IPS-18a (cell line): ENCODE results near the gene ZNF57.
"Not testable (repeated sequence)": the region's sequence is repeated elsewhere in the genome, so short reads cannot be mapped to it uniquely, and the experiment has no call there.

ENCODE experiments used
- H3K27ac ChIP-seq: one replicate; pipeline ENCODE4 v1.5.1; 2013; ENCODE audit warnings: low read length
- H3K27me3 ChIP-seq: one replicate; pipeline ENCODE4 v1.6.1; 2013; ENCODE audit warnings: mild to moderate bottlenecking, low read length; ENCODE audit not compliant: control insufficient read depth, insufficient read depth
- H3K36me3 ChIP-seq: one replicate; pipeline ENCODE4 v1.6.1; 2013; ENCODE audit warnings: low read depth, low read length; ENCODE audit not compliant: control insufficient read depth
- H3K4me1 ChIP-seq: one replicate; pipeline ENCODE4 v1.6.1; 2013; ENCODE audit warnings: low read depth, low read length; ENCODE audit not compliant: control insufficient read depth
- H3K4me3 ChIP-seq: one replicate; pipeline ENCODE4 v1.5.1; 2013; ENCODE audit warnings: low read length
- H3K9ac ChIP-seq: one replicate; pipeline ENCODE4 v1.6.1; 2013; ENCODE audit warnings: mild to moderate bottlenecking, low read length, moderate library complexity
- H3K9me3 ChIP-seq: one replicate; pipeline ENCODE4 v1.6.1; 2013; ENCODE audit warnings: low read depth, low read length; ENCODE audit not compliant: control insufficient read depth

Gene ZNF57

DNA sequence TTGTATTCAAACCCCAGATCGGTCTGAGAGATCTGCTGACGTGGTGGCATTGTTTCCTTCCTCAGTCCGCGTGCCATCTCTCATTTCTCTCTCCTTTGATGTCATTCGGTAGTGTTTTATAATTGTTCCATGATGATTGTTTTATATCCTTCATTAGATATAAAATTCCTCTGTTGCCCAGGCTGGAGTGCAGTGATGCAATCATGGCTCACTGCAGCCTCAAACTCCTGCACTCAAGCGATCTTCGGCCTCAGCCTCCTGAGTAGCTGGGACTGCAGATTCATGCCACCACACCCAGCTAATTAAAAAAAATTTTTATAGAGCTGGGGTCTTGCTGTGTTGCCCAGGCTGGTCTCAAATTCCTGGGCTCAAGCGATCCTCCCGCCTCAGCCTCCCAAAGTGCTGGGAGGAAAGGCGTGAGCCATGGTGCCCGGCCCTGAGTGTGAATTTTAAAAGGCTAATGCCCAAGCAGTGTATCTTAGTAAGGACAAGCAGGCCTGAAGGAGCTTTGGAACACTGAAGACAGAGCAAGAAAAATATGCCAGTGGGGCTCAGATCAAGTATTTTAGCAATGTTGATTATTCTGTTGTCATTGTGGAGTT, 5.3 kb downstream of the ZNF57 start:
- Histone ChIP-seq H3K36me3 (no peaks in the 10 kb centered on the region), H3K27ac (no peak overlapping the region), H3K4me3 (no peak overlapping the region), H3K9me3 (no peaks in the 10 kb centered on the region), H3K27me3 (no peaks in the 10 kb centered on the region), H3K4me1 (no peaks in the 10 kb centered on the region), H3K9ac (no peak overlapping the region)

DNA sequence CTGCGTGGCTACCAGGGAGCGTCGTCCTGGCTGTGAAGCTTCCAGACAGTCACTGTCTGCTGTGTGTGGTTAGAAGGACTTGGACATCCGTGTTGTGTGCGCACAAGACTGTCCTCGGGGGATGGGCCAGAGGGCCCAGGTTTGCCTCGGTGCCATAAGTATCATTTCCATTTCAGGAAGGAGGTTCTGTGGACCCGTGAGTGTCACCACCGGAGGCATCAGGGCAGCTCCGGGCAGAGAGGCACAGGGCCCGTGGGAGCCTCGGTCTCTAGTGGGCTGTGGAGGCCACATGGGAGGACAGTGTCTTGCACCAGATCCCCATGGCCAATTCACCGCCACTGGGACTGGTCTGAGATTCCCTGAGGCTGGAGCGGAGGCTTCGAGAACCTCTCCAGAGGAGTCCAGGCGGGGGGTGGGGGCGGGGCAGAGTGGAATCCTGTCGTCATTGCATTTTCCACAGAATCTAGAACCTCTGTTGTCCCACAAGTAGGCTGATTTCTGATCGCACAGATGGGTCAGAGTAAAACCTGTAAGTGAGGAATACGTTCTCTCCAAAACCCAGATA, 6.0 kb downstream of the ZNF57 start:
- Histone ChIP-seq H3K9ac (no peak overlapping the region), H3K27me3 (no peaks in the 10 kb centered on the region), H3K36me3 (no peaks in the 10 kb centered on the region), H3K27ac (no peak overlapping the region), H3K4me1 (no peaks in the 10 kb centered on the region), H3K9me3 (no peaks in the 10 kb centered on the region), H3K4me3 (no peak overlapping the region)

DNA sequence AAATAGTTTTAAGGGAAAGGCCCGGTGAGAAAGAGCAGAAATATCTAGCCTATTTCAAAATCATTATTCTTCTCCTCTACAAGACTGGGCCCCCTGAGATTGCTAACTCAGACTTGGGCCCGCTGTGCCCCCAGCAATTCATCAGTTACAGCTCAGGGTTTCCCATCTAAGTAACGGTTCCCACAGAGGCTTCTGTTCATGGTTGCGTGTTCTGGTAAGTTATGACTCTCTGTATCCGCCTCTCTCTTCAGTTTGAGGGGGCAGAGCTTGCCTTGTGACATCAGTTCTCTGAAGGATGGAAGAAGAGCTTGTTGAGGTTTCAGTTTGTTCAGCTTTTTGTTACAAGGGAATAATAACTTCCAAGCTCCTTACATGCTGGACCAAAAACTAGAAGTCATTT, 11.6 kb downstream of the ZNF57 start:
- no peaks in the 10 kb centered on the region for H3K4me1 ChIP-seq
- no peaks in the 10 kb centered on the region for H3K27me3 ChIP-seq
- no peak overlapping the region for H3K9ac ChIP-seq
- H3K9me3 ChIP-seq: peaks cover 5% of the 10 kb centered on the region
- H3K36me3 ChIP-seq: peaks cover 11% of the 10 kb centered on the region
- no peak overlapping the region for H3K27ac ChIP-seq
- no peak overlapping the region for H3K4me3 ChIP-seq

DNA sequence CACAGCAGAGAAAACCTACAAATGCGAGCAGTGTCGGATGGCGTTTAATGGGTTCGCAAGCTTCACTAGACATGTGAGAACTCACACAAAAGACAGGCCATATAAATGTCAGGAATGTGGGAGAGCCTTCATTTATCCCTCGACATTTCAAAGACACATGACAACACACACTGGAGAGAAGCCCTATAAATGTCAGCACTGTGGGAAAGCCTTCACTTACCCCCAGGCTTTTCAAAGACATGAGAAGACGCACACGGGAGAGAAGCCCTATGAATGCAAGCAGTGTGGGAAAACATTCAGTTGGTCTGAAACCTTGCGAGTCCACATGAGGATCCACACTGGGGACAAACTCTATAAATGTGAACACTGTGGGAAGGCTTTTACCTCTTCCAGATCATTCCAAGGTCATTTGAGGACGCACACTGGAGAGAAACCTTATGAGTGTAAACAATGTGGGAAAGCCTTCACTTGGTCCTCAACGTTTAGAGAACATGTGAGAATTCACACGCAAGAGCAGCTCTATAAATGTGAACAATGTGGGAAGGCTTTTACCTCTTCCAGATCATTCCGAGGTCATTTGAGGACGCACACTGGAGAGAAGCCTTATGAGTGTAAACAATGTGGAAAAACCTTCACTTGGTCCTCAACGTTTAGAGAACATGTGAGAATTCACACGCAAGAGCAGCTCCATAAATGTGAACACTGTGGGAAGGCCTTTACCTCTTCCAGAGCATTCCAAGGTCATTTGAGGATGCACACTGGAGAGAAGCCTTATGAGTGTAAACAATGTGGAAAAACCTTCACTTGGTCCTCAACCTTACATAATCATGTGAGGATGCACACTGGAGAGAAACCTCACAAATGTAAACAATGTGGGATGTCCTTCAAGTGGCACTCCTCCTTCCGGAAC, 16.8 kb downstream of the ZNF57 start:
- no peaks in the 10 kb centered on the region for H3K4me1 ChIP-seq

DNA sequence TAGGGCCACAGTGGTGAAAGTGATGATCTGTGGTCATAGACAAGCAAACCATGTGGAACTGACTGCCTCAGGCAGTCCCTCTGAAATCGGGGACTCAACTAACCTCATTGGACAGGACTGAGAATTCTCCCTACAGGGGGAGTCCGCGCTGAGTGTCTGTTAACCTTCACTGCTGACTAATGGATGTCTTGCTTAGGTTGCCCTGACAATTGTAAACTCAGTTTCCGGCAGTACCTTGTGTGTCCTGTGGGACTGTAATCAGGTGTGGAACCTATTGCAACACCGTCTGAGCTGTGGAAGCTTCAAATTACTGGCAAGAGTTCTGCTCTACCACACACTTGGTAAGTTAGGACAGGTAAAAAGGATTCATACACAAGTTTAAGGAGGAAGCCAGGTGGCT, 22.3 kb downstream of the ZNF57 start:
- no peak overlapping the region for H3K9ac ChIP-seq
- H3K4me1 ChIP-seq: peaks cover 5% of the 10 kb centered on the region
- peaks cover 3% of the 10 kb centered on the region for H3K9me3 ChIP-seq
- no peak overlapping the region for H3K4me3 ChIP-seq
- H3K27me3 ChIP-seq: no peaks in the 10 kb centered on the region
- H3K27ac ChIP-seq: no peak overlapping the region
- H3K36me3 ChIP-seq: peaks cover 3% of the 10 kb centered on the region

More for the DNA sequence above, 16.8 kb downstream of the ZNF57 start:
- H3K9ac ChIP-seq: no peak overlapping the region
- H3K27me3 ChIP-seq: no peaks in the 10 kb centered on the region
- peaks cover 21% of the 10 kb centered on the region for H3K36me3 ChIP-seq
- no peak overlapping the region for H3K4me3 ChIP-seq
- peaks cover 15% of the 10 kb centered on the region for H3K9me3 ChIP-seq
- no peak overlapping the region for H3K27ac ChIP-seq

DNA sequence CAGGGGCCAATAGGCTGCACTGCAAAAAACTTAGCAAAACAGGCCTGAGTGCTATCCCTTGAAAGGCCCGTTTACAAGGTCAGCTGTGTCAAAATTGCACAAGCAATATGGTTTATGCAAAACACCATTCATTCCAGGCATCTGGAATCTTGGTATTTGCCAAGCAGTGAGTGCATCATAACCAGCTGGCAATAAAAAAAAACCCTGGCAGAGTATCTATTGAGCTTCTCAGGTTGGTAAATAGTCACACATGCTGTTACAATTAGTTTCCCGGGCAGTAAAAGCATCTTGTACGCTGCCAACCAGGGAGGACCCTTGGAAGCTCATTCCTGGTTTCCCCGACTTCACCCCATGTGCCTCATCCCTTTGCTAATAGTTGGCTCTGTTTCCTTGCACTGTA, 22.8 kb downstream of the ZNF57 start:
- Histone ChIP-seq H3K36me3 (no peaks in the 10 kb centered on the region), H3K9me3 (no peaks in the 10 kb centered on the region), H3K27ac (no peak overlapping the region), H3K4me3 (no peak overlapping the region), H3K9ac (no peak overlapping the region), H3K4me1 (peaks cover 5% of the 10 kb centered on the region), H3K27me3 (no peaks in the 10 kb centered on the region)

DNA sequence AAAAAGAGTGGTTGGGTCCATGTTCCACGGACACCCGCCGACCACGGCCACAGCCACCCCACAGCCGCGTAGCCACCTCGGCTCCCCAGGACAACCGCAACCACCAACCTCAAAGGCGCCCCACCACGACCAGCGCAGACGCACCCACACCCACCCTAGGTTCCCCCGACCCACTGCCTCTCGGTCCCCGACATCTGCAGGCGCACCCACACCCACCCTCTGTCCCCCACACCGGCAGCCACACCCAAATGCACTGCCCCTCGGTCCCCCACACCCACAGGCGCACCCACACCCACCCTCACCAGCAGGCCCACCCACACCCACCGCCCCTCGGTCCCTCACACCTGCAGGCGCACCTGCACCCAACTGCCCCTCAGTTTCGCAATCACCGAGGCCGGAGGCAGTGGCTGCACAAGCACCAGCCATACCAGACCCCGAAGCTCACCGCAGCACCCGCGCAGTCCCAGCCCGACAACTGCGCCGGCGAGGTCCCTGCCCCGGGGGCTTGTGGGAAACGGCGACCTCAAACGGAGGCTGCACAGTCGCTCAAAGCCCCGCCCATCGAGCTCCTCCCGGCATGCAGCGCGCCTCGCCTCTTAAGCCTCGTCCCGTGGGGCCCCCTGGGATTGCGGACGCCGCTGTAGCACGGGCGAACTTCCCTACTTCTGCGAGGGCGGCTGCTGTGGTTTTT, 25.8 kb downstream of the ZNF57 start:
- peaks cover 5% of the 10 kb centered on the region for H3K4me1 ChIP-seq
- no peak overlapping the region for H3K9ac ChIP-seq
- H3K27me3 ChIP-seq: no peaks in the 10 kb centered on the region
- H3K36me3 ChIP-seq: no peaks in the 10 kb centered on the region
- no peak overlapping the region for H3K4me3 ChIP-seq
- no peak overlapping the region for H3K27ac ChIP-seq
- no peaks in the 10 kb centered on the region for H3K9me3 ChIP-seq

DNA sequence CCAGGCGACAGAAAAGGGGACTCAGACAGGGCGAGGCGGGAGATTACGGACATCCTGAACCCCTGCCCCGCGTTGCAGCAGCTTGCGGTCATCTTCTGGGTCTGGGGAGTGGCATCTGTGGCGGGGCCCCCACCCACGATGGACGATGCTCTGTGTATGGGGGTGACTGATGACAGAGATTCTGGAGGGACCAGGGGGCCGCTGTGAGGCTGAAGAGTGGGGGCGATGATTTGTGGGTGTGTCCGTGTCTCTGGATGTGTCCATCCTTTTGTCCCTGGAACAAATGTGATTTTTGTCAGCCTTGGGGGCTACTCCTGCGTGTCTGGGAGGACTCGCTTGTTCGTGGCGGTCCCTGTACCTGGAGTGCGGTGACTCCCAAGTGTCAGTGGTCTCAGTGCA, 26.3 kb downstream of the ZNF57 start:
- no peak overlapping the region for H3K27ac ChIP-seq
- H3K9me3 ChIP-seq: no peaks in the 10 kb centered on the region
- H3K4me1 ChIP-seq: peaks cover 5% of the 10 kb centered on the region
- H3K36me3 ChIP-seq: no peaks in the 10 kb centered on the region
- no peak overlapping the region for H3K4me3 ChIP-seq
- no peak overlapping the region for H3K9ac ChIP-seq
- H3K27me3 ChIP-seq: no peaks in the 10 kb centered on the region

DNA sequence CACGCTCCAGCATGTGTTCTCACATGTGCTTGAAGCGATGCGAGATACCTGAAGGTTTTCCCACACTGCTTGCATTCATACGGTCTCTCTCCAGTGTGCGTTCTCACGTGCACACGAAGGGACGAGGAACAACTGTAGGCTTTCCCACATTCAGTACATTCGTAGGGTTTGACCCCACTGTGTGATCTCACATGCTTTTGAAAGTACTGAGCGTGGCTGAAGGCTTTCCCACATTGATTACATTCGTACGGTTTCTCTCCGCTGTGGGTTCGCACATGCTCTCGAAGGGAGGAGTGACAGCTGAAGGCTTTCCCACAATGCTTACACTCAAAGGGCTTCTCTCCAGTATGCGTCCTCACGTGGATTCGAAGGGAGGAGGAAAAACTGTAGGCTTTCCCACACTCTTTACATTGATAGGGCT, 32.8 kb downstream of the ZNF57 start:
- Histone ChIP-seq H3K4me1 (no peaks in the 10 kb centered on the region), H3K9ac (no peak overlapping the region), H3K36me3 (peaks cover 20% of the 10 kb centered on the region), H3K27ac (no peak overlapping the region), H3K27me3 (no peaks in the 10 kb centered on the region), H3K4me3 (no peak overlapping the region), H3K9me3 (peaks cover 20% of the 10 kb centered on the region)

DNA sequence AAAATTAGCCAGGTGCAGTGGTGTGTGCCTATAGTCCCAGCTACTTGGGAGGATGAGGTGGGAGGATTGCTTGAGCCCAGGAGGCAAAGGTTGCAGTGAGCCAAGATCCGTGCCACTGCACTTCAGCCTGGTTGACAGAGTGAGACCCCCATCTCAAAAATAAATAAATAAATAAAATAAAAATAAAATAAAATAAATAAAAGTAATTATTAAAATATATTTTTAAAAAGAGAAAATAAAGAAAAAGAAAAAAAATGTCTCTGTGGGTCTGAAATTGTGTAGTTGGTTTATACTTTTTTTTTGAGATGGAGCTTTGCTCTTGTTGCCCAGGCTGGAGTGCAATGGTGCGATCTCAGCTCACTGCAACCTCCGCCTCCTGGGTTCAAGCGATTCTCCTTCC, 35.1 kb downstream of the ZNF57 start:
- not testable (repeated sequence) for H3K9ac ChIP-seq, H3K4me1 ChIP-seq, H3K27ac ChIP-seq, H3K4me3 ChIP-seq, H3K27me3 ChIP-seq
- Histone ChIP-seq H3K9me3 (peaks cover 20% of the 10 kb centered on the region), H3K36me3 (peaks cover 27% of the 10 kb centered on the region)

DNA sequence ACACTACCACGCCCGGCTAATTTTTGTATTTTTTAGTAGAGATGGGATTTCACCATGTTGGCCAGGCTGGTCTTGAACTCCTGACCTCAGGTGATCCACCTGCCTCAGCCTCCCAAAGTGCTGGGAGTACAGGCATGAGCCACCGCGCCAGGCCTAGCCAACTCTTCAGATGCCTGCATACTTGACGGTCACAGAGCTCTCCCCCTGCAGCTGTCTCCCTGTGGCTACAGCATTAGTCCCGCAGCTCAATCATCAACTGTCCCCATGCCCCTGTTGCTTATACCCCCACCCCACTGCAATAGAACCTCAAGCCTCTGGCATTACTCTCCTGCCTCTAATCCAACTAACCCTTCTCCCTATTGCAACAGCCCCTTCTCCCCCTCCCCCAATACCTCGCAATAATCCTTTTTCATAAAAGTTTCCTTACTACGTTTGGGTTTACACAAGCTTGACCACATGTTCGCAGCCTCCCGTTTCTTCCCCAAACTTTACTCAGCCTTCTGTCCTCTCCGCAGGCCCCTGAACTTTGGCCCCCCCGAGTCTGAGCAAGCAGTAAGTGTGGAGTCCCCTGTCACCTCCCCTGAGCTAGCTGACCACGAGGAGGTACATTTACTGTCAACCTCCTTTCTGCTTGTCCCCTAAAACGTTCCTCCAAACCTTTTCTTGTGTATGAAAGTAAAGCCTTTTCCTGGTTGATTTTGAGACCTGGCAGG, 42.4 kb downstream of the ZNF57 start:
- Histone ChIP-seq H3K4me3 (no peak overlapping the region), H3K9ac (no peak overlapping the region), H3K36me3 (peaks cover 6% of the 10 kb centered on the region), H3K4me1 (no peaks in the 10 kb centered on the region), H3K9me3 (no peaks in the 10 kb centered on the region), H3K27me3 (no peaks in the 10 kb centered on the region), H3K27ac (no peak overlapping the region)
